NCI-H128 (cell line): Measurements from ENCODE around the gene BCO1.

Experiments
- DNase-seq: peaks from one replicate; lab custom pipeline; 2025; ENCODE audit not compliant: unreplicated experiment; lab: John Stamatoyannopoulos, UW

BCO1 gene

GRCh38 chr16:81315271-81316175 lies 77.0 kb downstream of the BCO1 start:
- DNase-seq: no peak

DNA sequence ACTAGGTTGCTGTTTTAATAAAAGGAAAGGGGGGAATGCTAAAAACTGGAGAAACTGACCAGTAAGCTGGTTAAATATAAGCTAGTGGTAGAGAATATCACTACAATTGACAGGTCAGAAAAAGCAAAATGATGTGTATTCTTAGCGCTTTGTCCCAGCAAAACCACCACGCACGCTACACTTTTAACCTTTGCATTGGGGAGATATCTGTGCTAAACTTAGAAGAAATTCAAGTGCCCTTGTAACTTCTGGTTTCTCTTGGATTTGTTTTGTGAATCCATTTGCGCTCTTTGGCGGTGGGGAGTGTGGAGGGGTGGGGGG lies 77.6 kb downstream of the BCO1 start:
- DNase-seq: no peak

GRCh38 chr16:81318711-81319110 lies 80.2 kb downstream of the BCO1 start:
- DNase-seq: no peak

- DNase-seq: no peak
Observed at GRCh38 chr16:81319221-81319912, 80.9 kb downstream of the BCO1 start.

- DNase-seq: no peak
Observed at GRCh38 chr16:81321039-81321438, 82.5 kb downstream of the BCO1 start.

- DNase-seq: no peak
Observed at GRCh38 chr16:81321536-81321935, 83.0 kb downstream of the BCO1 start.

GRCh38 chr16:81324808-81325207 lies 86.3 kb downstream of the BCO1 start:
- DNase-seq: no peak

- no peak for DNase-seq
Observed at GRCh38 chr16:81327011-81327410, 88.5 kb downstream of the BCO1 start.

GRCh38 chr16:81327447-81328196 lies 89.1 kb downstream of the BCO1 start:
- DNase-seq: no peak

DNA sequence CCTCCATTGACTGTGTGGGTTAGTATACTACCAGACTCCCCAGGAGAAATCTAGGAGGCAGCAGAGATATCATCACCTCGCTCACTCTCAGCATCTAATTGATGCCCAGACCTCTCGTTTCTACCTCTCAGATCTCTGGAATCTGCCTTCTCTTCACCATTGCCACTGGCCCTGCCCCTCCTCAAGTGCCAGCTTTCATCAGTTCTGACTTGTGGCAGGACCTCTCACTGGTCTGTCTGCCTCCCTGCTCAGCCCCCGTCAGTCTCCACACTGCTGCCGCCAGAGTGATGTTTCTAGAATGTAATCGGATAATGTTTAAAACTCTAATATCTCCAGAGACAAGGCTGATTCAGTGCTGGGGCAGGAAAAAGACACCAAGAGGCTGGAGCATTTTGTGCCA lies 91.5 kb downstream of the BCO1 start:
- DNase-seq: no peak

DNA sequence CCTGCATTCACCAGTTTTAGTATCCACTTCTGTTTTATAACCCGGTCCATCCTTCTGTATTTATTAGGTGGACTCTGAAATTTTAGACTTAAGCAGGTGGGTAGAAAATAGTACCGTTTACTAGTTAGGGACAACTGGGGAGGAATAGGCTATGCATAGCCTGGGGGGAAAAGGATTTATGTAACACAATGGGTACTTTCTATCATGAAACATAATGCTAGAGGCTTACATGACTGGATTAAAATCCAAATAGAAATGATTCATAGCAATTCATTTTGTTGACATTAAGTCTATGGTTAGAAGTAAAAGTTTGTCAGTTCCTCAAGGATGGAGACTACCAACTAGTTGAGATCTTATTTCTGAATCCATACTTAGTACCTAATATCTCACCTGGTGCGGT lies 94.9 kb downstream of the BCO1 start:
- DNase-seq: no peak

GRCh38 chr16:81335669-81336068 lies 97.2 kb downstream of the BCO1 start:
- DNase-seq: no peak

DNA sequence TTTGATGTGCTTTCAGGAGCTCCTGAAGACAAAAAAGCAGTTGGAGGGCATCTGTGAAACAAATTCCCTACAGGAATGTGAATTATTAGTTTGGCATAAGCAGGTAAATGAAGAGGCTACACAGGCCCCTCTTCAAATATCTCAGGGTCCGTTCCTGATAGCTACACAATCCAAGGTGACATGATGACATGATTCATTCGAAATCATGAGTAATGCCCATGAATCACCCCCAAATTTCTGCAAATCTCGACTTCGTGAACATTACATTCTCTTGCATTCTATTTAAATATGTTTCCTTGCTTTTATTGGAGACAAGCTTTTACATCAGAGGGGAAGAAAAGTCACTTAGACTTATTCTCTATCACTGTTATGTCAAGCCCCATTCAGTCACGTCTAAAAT lies 98.6 kb downstream of the BCO1 start:
- DNase-seq: no peak
